DND-41 (cell line): ENCODE data around the gene SHISA9.
"Not testable (repeated sequence)": the region's sequence is repeated elsewhere in the genome, so short reads cannot be mapped to it uniquely, and the experiment has no call there.

Source experiments
- ATAC-seq: fragments of 200-7000 bp; cut with Tn5 transposase; 3 replicates; pipeline ENCODE4 v1.9.1; 2021; ENCODE audit warnings: low read depth; ENCODE audit not compliant: insufficient read depth
- DNase-seq: peaks from one replicate; pipeline ENCODE4 v3.0.0-alpha.2; 2020
- H2AFZ ChIP-seq: 2 replicates; pipeline ENCODE4 v1.6.0; 2012; ENCODE audit warnings: low read depth, low read length
- H3K27ac ChIP-seq: 2 replicates; pipeline ENCODE4 v1.5.1; 2012; ENCODE audit warnings: low read length, inconsistent platforms
- H3K27me3 ChIP-seq: fragments of 200-600 bp; sonication (generic); 2 replicates; pipeline ENCODE4 v1.6.0; 2012; ENCODE audit warnings: low read length, mild to moderate bottlenecking, inconsistent platforms; ENCODE audit not compliant: insufficient read depth, poor library complexity
- H3K36me3 ChIP-seq: 2 replicates; pipeline ENCODE4 v1.5.1; 2012; ENCODE audit warnings: low read length, inconsistent platforms; ENCODE audit not compliant: insufficient read depth
- H3K4me1 ChIP-seq: 2 replicates; pipeline ENCODE4 v1.5.1; 2012; ENCODE audit warnings: mild to moderate bottlenecking, low read length; ENCODE audit not compliant: insufficient read depth
- H3K4me2 ChIP-seq: 2 replicates; pipeline ENCODE4 v1.6.0; 2012; ENCODE audit warnings: mild to moderate bottlenecking, moderate library complexity, low read length, inconsistent platforms; ENCODE audit not compliant: insufficient read depth
- H3K4me3 ChIP-seq, 2 experiments: fragments of 200-600 bp in 1 of 2; shearing (Covaris generic) in 1 of 2; 2 replicates each; pipeline ENCODE4 v1.5.1; 2012 to 2016; ENCODE audit warnings: inconsistent platforms in 2 of 2, low read length in 2 of 2, mild to moderate bottlenecking in 2 of 2, low read depth in 1 of 2, moderate library complexity in 1 of 2
- H3K79me2 ChIP-seq: 2 replicates; pipeline ENCODE4 v1.6.0; 2012; ENCODE audit warnings: low read length, inconsistent platforms; ENCODE audit not compliant: insufficient read depth
- H3K9ac ChIP-seq: 2 replicates; pipeline ENCODE4 v1.6.0; 2012; ENCODE audit warnings: low read depth, mild to moderate bottlenecking, inconsistent platforms, low read length, moderate library complexity
- H3K9me3 ChIP-seq: 2 replicates; pipeline ENCODE4 v1.5.1; 2012; ENCODE audit warnings: low read length, moderate library complexity, mild to moderate bottlenecking, inconsistent platforms; ENCODE audit not compliant: insufficient read depth, severe bottlenecking
- H4K20me1 ChIP-seq: 2 replicates; pipeline ENCODE4 v1.6.0; 2012; ENCODE audit warnings: low read length; ENCODE audit not compliant: insufficient read depth
- CTCF ChIP-seq: IDR thresholded peaks from 2 replicates; pipeline ENCODE4 v1.5.1; 2012; ENCODE audit warnings: borderline replicate concordance, low read length, moderate library complexity, mild to moderate bottlenecking; ENCODE audit not compliant: poor library complexity, severe bottlenecking; ENCODE audit errors: extremely low read depth
- EZH2 ChIP-seq: IDR thresholded peaks from 3 replicates; pipeline ENCODE4 v1.6.1; 2012; ENCODE audit warnings: borderline replicate concordance, low read depth, mild to moderate bottlenecking, moderate library complexity, low read length, inconsistent platforms; ENCODE audit not compliant: severe bottlenecking

SHISA9 gene

GRCh38 chr16:12917653-12918052 lies 16.3 kb downstream of the SHISA9 start:
- Histone ChIP-seq H3K4me2 (no peak overlapping the region), H3K79me2 (no peaks in the 10 kb centered on the region), H2AFZ (no peak overlapping the region)

GRCh38 chr16:12920739-12921138 lies 19.3 kb downstream of the SHISA9 start:
- no peak overlapping the region for H3K9ac ChIP-seq
- no peaks in the 10 kb centered on the region for H3K4me1 ChIP-seq
- no peak overlapping the region for H2AFZ ChIP-seq
- no peak overlapping the region for H3K4me3 ChIP-seq
- H3K4me2 ChIP-seq = no peak overlapping the region
- H3K27me3 ChIP-seq = peaks cover 2% of the 10 kb centered on the region
- ATAC-seq (no peak), DNase-seq (no peak)
- H4K20me1 ChIP-seq = no peaks in the 10 kb centered on the region
- no peaks in the 10 kb centered on the region for H3K36me3 ChIP-seq
- H3K79me2 ChIP-seq = no peaks in the 10 kb centered on the region
- H3K27ac ChIP-seq = no peak overlapping the region
- TF ChIP-seq CTCF (no peak), EZH2 (no peak)
- H3K9me3 ChIP-seq = no peaks in the 10 kb centered on the region

More at GRCh38 chr16:12917653-12918052, 16.3 kb downstream of the SHISA9 start:
- Histone ChIP-seq H3K9ac (no peak overlapping the region), H4K20me1 (no peaks in the 10 kb centered on the region), H3K36me3 (no peaks in the 10 kb centered on the region), H3K4me1 (no peaks in the 10 kb centered on the region), H3K27ac (no peak overlapping the region), H3K9me3 (no peaks in the 10 kb centered on the region), H3K27me3 (peaks cover 2% of the 10 kb centered on the region), H3K4me3 (no peak overlapping the region)
- no peak for ATAC-seq
- no peak for DNase-seq
- TF ChIP-seq EZH2 (no peak), CTCF (no peak)

GRCh38 chr16:12923640-12924039 lies 22.2 kb downstream of the SHISA9 start:
- H3K79me2 ChIP-seq = not testable (repeated sequence)

GRCh38 chr16:12925026-12925800 lies 23.8 kb downstream of the SHISA9 start:
- TF ChIP-seq EZH2 (no peak), CTCF (no peak)
- no peak for ATAC-seq
- Histone ChIP-seq H3K27ac (no peak overlapping the region), H4K20me1 (no peaks in the 10 kb centered on the region), H3K36me3 (no peaks in the 10 kb centered on the region), H3K9ac (no peak overlapping the region), H3K9me3 (no peaks in the 10 kb centered on the region), H3K4me1 (no peaks in the 10 kb centered on the region), H2AFZ (no peak overlapping the region), H3K4me2 (no peak overlapping the region), H3K27me3 (no peaks in the 10 kb centered on the region), H3K79me2 (no peaks in the 10 kb centered on the region), H3K4me3 (no peak overlapping the region)
- no peak for DNase-seq

More at GRCh38 chr16:12923640-12924039, 22.2 kb downstream of the SHISA9 start:
- ATAC-seq, H4K20me1 ChIP-seq, H3K9me3 ChIP-seq, H3K27ac ChIP-seq, H3K36me3 ChIP-seq, H3K4me3 ChIP-seq, DNase-seq, H3K9ac ChIP-seq, H3K27me3 ChIP-seq, H3K4me1 ChIP-seq, H2AFZ ChIP-seq, H3K4me2 ChIP-seq: not testable (repeated sequence)
